Chondrocyte (in vitro differentiated cells): Measurements from ENCODE around the gene AJAP1. TPM values are rescaled to one million over a fixed set of nuclear protein-coding genes. Genes with fewer than 3 reads are reported as not detected.

Experiments used
- DNase-seq: peaks from one replicate; pipeline ENCODE4 v3.0.0; 2021; ENCODE audit warnings: mixed read lengths, low spot score
- H3K27ac Mint-ChIP-seq: one replicate; pipeline ENCODE4 v1.8.0; 2021; ENCODE audit warnings: mild to moderate bottlenecking, moderate library complexity, mixed read lengths; ENCODE audit not compliant: unreplicated experiment
- H3K27me3 Mint-ChIP-seq: 2 replicates; pipeline ENCODE4 v1.8.0; 2021; ENCODE audit warnings: low read depth, mixed read lengths
- H3K36me3 Mint-ChIP-seq: 2 replicates; pipeline ENCODE4 v1.8.0; 2021; ENCODE audit warnings: low read depth, mixed read lengths
- H3K4me1 Mint-ChIP-seq: 2 replicates; pipeline ENCODE4 v1.8.0; 2021; ENCODE audit warnings: low read depth, mild to moderate bottlenecking, mixed read lengths
- H3K4me3 Mint-ChIP-seq: one replicate; pipeline ENCODE4 v1.8.0; 2021; ENCODE audit warnings: mild to moderate bottlenecking, moderate library complexity, mixed read lengths; ENCODE audit not compliant: unreplicated experiment
- H3K9me3 Mint-ChIP-seq: 2 replicates; pipeline ENCODE4 v1.8.0; 2021; ENCODE audit warnings: low read depth, mixed read lengths
- CTCF ChIP-seq: fragments of 200-600 bp; sonication (generic); IDR thresholded peaks from 2 replicates; pipeline ENCODE4 v1.5.0; 2021; ENCODE audit warnings: antibody characterized with exemption, mild to moderate bottlenecking, moderate library complexity
- total RNA-seq: library from RNA; stranded (reverse); gene quantifications from 3 replicates; pipeline ENCODE4 v1.2.1, GENCODE V29; 2021

Gene AJAP1
- total RNA-seq, 1 donor from 2014 or later, result not detected

GRCh38 chr1:4754816-4755215 lies 100.4 kb downstream of the AJAP1 start:
- no peak overlapping the region for H3K27ac Mint-ChIP-seq
- no peak for TF ChIP-seq CTCF
- no peak overlapping the region for H3K4me3 Mint-ChIP-seq
- no peaks in the 10 kb centered on the region for H3K4me1 Mint-ChIP-seq
- no peak for DNase-seq
- H3K9me3 Mint-ChIP-seq, result peaks cover 33% of the 10 kb centered on the region
- no peaks in the 10 kb centered on the region for H3K27me3 Mint-ChIP-seq
- peaks cover 1% of the 10 kb centered on the region for H3K36me3 Mint-ChIP-seq

- no peak overlapping the region for H3K4me3 Mint-ChIP-seq
- no peak overlapping the region for H3K27ac Mint-ChIP-seq
- no peaks in the 10 kb centered on the region for H3K27me3 Mint-ChIP-seq
- no peak for DNase-seq
- H3K36me3 Mint-ChIP-seq, result peaks cover 1% of the 10 kb centered on the region
- peaks cover 36% of the 10 kb centered on the region for H3K9me3 Mint-ChIP-seq
- no peak for TF ChIP-seq CTCF
- no peaks in the 10 kb centered on the region for H3K4me1 Mint-ChIP-seq
Observed at GRCh38 chr1:4755301-4755845, 101.0 kb downstream of the AJAP1 start.

- Mint-ChIP-seq H3K4me3 (no peak overlapping the region), H3K9me3 (peaks cover 36% of the 10 kb centered on the region), H3K27me3 (no peaks in the 10 kb centered on the region), H3K27ac (no peak overlapping the region), H3K36me3 (peaks cover 1% of the 10 kb centered on the region), H3K4me1 (no peaks in the 10 kb centered on the region)
- TF ChIP-seq CTCF, result no peak
- DNase-seq, result no peak
Observed at GRCh38 chr1:4755864-4756504, 101.6 kb downstream of the AJAP1 start.

- Mint-ChIP-seq H3K9me3 (peaks cover 29% of the 10 kb centered on the region), H3K27me3 (no peaks in the 10 kb centered on the region), H3K36me3 (peaks cover 1% of the 10 kb centered on the region), H3K4me1 (no peaks in the 10 kb centered on the region), H3K4me3 (no peak overlapping the region), H3K27ac (no peak overlapping the region)
- TF ChIP-seq CTCF, result no peak
- no peak for DNase-seq
Observed at GRCh38 chr1:4756851-4757580, 102.6 kb downstream of the AJAP1 start.

- Mint-ChIP-seq H3K9me3 (peaks cover 18% of the 10 kb centered on the region), H3K27ac (no peak overlapping the region), H3K27me3 (no peaks in the 10 kb centered on the region), H3K36me3 (peaks cover 1% of the 10 kb centered on the region), H3K4me1 (no peaks in the 10 kb centered on the region), H3K4me3 (no peak overlapping the region)
- DNase-seq, result no peak
- no peak for TF ChIP-seq CTCF
Observed at GRCh38 chr1:4759671-4760070, 105.3 kb downstream of the AJAP1 start.
